Left ventricle myocardium inferior (tissue), 1 donor: ENCODE data around the gene GMNC. TPM values are rescaled to one million over a fixed set of nuclear protein-coding genes. Genes with fewer than 3 reads are reported as not detected.
A peak's percentile ranks its signal among the peaks of the same experiment; 100 is the strongest.

Experiments used
- DNase-seq: peaks from one replicate; pipeline ENCODE4 v3.0.0-alpha.2; 2020
- H3K27ac ChIP-seq: fragments of 200-600 bp; replicated peaks from 2 replicates; pipeline ENCODE4 v1.8.0; 2021
- H3K27me3 ChIP-seq: fragments of 200-600 bp; 2 replicates; pipeline ENCODE4 v1.8.0; 2021; ENCODE audit warnings: low read depth
- H3K36me3 ChIP-seq: fragments of 200-600 bp; 2 replicates; pipeline ENCODE4 v1.8.0; 2021
- H3K4me1 ChIP-seq: fragments of 200-600 bp; 2 replicates; pipeline ENCODE4 v1.8.0; 2021
- H3K4me3 ChIP-seq: fragments of 200-600 bp; 2 replicates; pipeline ENCODE4 v1.8.0; 2021; ENCODE audit warnings: mild to moderate bottlenecking, moderate library complexity
- H3K9me3 ChIP-seq: fragments of 200-600 bp; replicated peaks from 2 replicates; pipeline ENCODE4 v1.8.0; 2021
- intact Hi-C: fragments of 100-400 bp; cut with micrococcal nuclease; formaldehyde crosslinking; loops from one replicate; pipeline ENCODE4 v1.11.0; 2022
- total RNA-seq: library from RNA; stranded (reverse); fragmentation: NEBNext Ultra II Directional; extraction: Animal tissue kit (Norgen Biotek cat#: 25700); gene quantifications from one replicate; pipeline ENCODE4 v1.2.1, GENCODE V29; 2021
- TF ChIP-seq, protein P1 (sequence below): fragments of 200-600 bp; IDR thresholded peaks from 2 replicates; pipeline ENCODE4 v1.8.0; 2021; ENCODE audit warnings: antibody characterized with exemption, mild to moderate bottlenecking, borderline replicate concordance
- donor health status: DM: no; HTN: yes; CAD: no; lungs with severe emphysema.

GMNC gene
- total RNA-seq, 1 donor from 2014 or later = 2.2 TPM

DNA sequence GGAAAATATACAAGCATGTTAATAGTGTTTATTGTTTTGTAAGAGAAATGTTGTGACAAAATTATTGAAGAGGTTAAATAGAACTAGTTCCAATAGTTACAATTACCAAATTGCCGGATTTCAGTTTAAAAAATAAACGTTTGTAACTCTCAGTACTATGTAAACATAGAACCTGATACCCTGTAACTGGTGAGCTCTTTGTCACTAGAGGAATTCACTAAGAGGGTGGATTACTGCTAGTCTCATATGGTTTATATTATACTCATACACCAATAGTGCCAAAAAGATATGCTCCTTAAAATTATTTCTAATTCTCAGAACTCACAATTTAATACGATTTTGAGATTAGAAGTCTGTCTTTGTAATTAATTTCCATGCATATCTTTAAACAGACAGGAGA is 7.6 kb upstream of the GMNC start:
- intact Hi-C loops = no loop called here
- TF ChIP-seq, protein P1, sequence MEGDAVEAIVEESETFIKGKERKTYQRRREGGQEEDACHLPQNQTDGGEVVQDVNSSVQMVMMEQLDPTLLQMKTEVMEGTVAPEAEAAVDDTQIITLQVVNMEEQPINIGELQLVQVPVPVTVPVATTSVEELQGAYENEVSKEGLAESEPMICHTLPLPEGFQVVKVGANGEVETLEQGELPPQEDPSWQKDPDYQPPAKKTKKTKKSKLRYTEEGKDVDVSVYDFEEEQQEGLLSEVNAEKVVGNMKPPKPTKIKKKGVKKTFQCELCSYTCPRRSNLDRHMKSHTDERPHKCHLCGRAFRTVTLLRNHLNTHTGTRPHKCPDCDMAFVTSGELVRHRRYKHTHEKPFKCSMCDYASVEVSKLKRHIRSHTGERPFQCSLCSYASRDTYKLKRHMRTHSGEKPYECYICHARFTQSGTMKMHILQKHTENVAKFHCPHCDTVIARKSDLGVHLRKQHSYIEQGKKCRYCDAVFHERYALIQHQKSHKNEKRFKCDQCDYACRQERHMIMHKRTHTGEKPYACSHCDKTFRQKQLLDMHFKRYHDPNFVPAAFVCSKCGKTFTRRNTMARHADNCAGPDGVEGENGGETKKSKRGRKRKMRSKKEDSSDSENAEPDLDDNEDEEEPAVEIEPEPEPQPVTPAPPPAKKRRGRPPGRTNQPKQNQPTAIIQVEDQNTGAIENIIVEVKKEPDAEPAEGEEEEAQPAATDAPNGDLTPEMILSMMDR = no peak
- Histone ChIP-seq H3K36me3 (no peaks in the 10 kb centered on the region), H3K4me3 (no peak overlapping the region), H3K27ac (no peak overlapping the region), H3K4me1 (peaks cover 1% of the 10 kb centered on the region), H3K27me3 (no peaks in the 10 kb centered on the region), H3K9me3 (no peaks in the 10 kb centered on the region)
- DNase-seq = no peak

DNA sequence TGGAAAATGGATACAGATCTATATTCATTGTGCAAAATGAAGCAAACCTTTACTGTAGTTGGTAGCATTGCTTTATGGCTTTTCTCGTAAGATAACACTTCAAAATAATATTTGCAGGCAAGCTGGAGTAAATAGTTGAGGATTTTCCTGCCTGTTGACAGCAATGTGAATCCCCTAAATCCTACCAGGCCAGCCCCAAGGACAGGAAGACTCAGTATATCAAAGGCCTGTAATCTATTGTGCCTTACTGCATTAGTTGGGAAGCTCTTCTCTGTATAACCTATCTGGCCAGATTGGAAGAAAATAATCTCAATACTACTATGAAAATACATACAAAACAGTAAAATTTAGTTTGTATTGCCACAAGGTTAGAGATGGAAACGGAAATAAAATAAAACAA is 4.6 kb upstream of the GMNC start:
- H3K4me3 ChIP-seq = no peak overlapping the region
- no peaks in the 10 kb centered on the region for H3K9me3 ChIP-seq
- no peak overlapping the region for H3K27ac ChIP-seq
- no peak for DNase-seq
- TF ChIP-seq, protein P1 = no peak
- H3K4me1 ChIP-seq = peaks cover 24% of the 10 kb centered on the region
- intact Hi-C loops = no loop called here
- no peaks in the 10 kb centered on the region for H3K27me3 ChIP-seq
- H3K36me3 ChIP-seq = no peaks in the 10 kb centered on the region

DNA sequence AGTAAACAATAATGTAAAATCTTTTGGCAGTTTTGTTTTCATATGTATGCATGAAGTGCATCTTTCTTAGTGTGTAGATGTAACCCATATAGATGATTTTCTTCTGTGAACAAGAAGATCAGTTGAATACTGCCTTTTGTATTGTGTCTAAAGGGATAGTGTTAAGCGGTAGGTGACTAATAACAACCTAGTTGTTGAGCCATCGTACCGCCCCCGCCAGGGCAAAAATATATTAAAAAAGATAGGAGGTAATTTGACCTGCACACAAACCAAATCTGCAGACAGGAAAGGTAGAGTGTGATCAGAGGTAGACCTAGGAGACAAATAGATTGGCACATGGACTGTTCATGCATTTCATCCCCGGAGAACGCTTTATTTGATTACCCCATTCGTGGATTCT is 3.3 kb upstream of the GMNC start:
- intact Hi-C loops = no loop called here

DNA sequence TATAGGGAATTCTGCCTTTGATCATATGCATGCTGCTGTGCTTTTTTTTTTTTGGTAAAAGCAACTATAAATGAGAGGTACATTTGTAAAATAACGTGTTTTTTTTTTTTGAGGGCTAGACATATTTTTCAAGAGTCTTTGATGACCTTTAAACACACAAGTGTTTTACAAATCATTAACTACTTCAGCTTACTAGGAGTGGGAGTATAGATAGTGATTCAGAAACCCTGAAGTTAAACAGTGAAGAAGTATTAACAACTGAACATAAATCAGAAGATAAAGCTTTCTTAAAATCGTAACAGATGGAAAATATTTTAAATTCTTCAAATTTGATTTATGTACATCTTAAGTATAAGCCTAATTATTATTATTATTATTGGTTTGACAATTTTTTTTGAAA is 2.9 kb upstream of the GMNC start:
- Histone ChIP-seq H3K27ac (peak overlapping the region; percentile 93), H3K9me3 (no peaks in the 10 kb centered on the region), H3K36me3 (no peaks in the 10 kb centered on the region), H3K4me1 (peaks cover 25% of the 10 kb centered on the region), H3K27me3 (no peaks in the 10 kb centered on the region), H3K4me3 (no peak overlapping the region)
- DNase-seq = no peak
- intact Hi-C loops = no loop called here
- TF ChIP-seq, protein P1 = no peak

More for the DNA sequence above, 3.3 kb upstream of the GMNC start:
- Histone ChIP-seq H3K27ac (peak overlapping the region; percentile 93), H3K4me1 (peaks cover 25% of the 10 kb centered on the region), H3K9me3 (no peaks in the 10 kb centered on the region), H3K27me3 (no peaks in the 10 kb centered on the region), H3K36me3 (no peaks in the 10 kb centered on the region), H3K4me3 (no peak overlapping the region)
- DNase-seq = no peak
- TF ChIP-seq, protein P1 = no peak

DNA sequence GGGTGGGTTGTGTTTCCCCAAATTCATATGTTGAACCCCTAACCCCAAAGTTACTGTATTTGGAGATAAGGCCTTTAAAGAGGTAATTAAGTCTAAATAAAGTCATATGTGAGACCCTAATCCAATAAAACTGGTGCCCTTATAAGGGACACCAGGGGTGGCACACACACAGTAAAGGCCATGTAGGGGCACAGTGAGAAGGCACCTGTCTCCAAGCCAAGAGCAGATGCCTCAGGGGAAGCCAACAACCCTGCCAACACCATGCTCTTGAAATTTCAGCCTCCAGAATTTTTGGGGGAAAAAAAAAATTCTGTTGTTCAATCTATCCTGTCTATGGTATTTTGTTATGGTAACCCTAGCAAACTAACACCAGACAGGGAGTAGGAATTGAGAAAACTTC is 1.5 kb upstream of the GMNC start:
- Histone ChIP-seq H3K27ac (peak overlapping the region; percentile 93), H3K9me3 (no peaks in the 10 kb centered on the region), H3K4me1 (peaks cover 25% of the 10 kb centered on the region), H3K36me3 (no peaks in the 10 kb centered on the region), H3K4me3 (peak overlapping the region; percentile 82), H3K27me3 (no peaks in the 10 kb centered on the region)
- intact Hi-C loops = no loop called here
- TF ChIP-seq, protein P1 = no peak
- DNase-seq = no peak

DNA sequence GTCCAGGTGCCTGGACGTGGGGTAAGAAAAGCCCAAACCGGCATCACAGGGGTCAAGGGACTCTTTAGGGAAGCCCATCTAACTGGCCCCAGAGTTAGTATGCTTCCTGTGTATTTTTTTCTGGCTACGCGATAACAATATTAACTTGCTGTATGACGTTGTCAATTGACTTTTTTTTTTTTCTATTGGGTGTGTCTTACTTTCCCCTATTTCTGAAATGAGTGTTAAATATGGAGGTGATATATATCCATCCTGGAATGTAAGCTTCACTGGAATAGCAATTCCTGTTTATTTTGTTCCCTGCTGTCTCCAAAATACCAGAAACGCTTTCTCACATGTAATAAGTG is 598 bp upstream of the GMNC start:
- Histone ChIP-seq H3K27ac (peak overlapping the region; percentile 93), H3K4me1 (peaks cover 25% of the 10 kb centered on the region), H3K4me3 (peak overlapping the region; percentile 82), H3K9me3 (no peaks in the 10 kb centered on the region), H3K36me3 (no peaks in the 10 kb centered on the region), H3K27me3 (no peaks in the 10 kb centered on the region)
- TF ChIP-seq, protein P1 = no peak
- DNase-seq = no peak
- intact Hi-C loops = no loop called here
